GM18498 (cell line): Measurements from ENCODE around the gene CDH23.

ENCODE experiments used
- ATAC-seq: cut with Tn5 transposase; IDR thresholded peaks from one replicate; pipeline ENCODE4 v1.9.1; 2021; ENCODE audit warnings: mild to moderate bottlenecking, moderate library complexity; ENCODE audit not compliant: unreplicated experiment

CDH23 gene

DNA sequence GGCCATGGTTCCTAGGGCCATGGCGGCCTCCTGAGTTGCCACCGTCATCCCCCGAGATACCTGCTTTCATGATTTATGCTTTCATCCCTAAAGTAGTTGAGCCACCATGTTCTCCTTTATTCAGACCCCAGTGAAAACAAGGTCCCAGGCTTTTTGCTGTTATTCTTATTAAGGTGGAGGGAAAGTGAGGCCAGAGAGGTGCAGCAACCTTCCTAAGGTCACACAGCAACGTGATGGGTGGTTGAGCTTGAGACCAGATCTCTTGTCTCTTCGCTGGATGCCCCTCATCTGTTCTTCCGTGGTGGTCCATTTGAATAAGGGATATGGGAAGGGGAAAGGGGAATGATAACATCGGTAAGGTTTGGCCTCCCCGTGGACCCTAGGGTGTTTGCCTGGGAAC is 180.6 kb downstream of the CDH23 start:
- no peak for ATAC-seq

DNA sequence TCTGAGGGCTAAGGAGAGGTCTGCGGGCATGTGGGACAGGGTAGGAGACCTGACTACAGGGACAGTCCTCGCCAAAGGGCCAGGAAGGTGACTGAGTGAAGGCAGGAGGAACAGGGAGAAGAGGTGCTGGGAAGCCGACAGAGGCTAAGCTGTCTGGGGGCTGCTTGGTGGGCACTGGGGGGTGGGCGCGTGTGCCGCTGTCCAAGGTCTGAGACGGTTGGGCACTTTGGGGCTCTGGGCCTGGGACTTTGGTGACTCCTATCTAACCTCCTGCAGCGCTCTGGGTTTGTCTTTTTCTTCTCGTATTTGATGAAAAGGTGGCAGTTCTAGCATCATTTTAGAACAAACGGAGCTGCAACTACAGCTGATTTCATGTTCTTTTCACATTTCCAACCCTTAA is 181.3 kb downstream of the CDH23 start:
- ATAC-seq, result no peak

DNA sequence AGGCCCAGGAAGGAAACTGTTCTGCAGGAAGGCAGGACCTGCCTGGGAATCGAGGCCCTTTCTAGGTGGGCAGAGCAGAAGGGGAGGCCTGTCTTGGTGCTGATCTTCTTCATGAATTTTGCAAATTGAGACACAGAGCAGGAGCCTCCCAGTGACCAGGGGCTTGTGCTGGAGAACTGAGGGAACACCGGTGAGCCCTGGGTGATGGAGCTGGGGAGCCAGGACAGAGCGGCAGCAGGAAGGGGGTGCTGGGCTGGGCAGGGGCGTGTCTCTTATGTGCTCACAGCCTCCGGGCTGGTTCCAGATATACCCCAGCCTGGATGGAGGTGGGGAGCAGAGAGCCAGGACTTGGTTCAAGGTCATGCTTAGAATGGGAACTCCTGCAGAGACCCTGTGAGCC is 182.9 kb downstream of the CDH23 start:
- no peak for ATAC-seq

DNA sequence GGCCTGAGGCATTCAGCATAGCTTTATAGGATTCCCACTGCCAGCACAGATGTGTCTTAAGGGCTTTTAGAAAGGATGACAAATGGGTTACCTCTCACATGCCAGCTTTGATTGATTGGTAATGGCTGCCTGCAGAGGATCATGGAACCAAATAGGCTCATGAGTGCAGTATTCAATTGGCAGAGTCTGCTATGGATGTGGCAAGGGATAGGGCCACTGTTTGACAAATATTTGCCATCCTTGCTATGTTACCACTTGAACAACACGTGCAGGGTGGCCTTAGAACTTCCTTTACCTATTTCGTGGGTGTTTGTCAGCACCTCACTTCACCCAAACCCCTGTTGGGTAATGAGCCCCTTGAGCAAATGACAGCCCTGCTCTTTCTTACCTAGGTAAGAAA is 183.7 kb downstream of the CDH23 start:
- no peak for ATAC-seq

DNA sequence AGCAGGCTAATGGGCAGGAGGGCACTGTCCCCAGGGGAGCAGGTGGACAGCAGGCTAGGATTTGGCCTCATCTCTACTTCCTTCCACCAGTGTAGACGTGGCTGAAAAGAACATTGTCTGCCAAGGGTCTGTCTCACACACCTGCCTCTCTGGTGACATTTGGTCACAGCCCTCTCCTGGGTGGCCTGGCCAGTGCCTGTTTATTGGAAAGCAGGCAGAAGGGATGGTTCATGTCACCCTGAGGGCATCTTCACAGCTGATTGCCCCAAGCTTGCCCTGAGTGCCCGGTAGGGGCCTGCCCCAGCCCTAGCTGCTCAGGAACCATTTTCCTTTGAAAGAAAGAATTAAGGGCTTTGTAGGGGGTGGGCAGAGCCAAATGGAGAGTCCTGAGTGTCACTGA is 184.2 kb downstream of the CDH23 start:
- ATAC-seq, result no peak

DNA sequence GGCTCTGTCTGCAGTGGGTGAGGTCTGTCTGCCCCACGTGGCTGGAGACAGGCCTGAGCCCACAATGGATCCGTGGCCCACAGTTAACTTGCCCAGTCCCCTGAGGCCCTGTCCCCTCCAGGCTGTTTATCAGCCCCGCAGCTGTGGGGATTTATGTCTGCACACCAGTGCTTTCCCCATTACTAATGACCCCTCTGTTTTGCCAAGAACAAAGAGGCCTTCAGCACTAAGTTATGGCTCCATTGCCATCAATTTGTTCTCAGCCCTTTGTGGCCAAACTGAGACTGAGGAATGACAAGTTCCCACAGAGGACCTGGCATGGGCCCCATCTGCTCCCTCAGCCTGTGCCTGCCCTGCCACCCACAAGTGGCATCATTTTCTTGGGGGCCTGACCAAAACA is 184.7 kb downstream of the CDH23 start:
- ATAC-seq, result no peak

DNA sequence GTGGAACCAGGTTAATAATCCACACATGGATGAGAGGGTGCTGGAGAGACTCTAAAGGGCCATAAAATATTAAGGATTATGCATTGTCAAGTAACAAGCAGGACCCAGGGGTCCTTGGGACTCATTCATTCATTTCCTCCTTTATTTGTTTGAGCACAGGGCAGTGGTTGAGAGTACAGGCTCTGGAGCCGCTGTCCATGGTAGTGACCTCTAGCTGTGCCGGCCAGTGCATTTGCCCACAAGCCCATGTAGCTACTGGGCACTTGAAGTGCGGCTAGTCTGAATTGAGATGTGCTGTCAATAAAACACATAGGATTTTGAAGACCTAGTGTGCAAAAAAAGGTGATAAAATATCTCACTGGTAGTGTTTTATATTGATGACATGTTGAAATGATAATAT is 185.3 kb downstream of the CDH23 start:
- no peak for ATAC-seq

DNA sequence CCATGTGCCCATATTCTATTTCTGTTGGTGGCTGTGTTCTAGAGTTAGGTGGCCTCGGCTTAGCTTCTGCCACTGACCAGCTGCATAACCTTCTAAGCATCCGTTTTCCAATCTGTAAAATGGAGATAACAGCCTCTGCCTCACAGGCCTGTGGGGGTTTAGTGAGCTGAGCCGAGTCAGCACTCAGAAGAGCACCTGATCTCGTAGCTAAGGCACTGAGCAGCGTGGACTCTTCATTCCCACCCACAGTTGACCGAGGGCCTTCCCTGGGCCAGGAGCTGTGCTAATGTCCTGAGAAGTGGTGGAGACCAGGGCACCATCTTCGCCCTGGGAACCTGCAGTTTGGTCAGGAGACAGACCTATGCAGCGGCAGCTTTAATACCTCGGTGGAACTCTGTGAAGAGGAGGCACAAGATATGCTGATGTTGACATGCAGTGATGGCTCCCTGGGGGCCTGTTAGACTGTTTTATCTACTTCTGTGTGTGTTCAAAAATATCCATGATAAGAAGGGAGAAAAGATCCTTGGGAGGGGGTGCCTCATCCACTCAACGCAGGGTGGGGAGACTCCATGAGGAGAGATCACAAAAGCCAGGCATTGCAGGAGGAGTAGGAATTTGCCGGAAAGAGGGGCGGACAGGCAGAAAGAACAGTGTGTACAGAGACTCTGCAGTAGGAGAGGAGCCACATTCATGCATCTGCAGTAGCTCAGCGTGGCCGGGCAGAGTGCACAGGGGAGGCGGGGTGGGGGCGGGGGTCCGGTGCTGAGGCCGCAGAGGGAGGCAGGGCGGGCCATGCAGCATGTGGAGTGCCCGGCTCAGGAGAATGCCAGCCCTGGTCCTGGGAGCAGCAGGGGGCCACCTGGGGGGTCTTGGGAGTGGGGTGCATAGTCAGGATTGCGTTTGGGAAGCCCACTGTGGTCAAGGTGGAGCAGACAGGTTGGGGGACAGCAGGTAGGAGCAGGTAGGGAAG is 186.1 kb downstream of the CDH23 start:
- no peak for ATAC-seq

DNA sequence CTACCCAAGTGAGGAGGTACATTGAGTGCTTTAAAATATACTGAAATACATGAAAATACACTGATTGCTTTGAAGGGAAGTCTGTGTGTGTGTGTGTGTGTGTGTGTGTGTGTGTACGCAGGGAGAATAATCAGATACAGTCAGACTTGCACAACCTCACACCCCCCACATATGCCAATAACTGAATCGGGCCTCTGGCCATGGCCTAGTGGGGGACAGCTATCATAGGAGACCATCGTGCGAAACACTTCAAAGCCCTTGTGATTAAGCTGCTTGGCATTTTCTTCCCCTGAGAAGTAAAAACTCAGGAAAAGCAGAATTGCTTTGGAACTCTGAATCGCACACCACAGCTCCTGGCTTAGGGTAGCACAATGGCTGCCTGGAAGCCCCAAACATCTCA is 187.7 kb downstream of the CDH23 start:
- no peak for ATAC-seq

DNA sequence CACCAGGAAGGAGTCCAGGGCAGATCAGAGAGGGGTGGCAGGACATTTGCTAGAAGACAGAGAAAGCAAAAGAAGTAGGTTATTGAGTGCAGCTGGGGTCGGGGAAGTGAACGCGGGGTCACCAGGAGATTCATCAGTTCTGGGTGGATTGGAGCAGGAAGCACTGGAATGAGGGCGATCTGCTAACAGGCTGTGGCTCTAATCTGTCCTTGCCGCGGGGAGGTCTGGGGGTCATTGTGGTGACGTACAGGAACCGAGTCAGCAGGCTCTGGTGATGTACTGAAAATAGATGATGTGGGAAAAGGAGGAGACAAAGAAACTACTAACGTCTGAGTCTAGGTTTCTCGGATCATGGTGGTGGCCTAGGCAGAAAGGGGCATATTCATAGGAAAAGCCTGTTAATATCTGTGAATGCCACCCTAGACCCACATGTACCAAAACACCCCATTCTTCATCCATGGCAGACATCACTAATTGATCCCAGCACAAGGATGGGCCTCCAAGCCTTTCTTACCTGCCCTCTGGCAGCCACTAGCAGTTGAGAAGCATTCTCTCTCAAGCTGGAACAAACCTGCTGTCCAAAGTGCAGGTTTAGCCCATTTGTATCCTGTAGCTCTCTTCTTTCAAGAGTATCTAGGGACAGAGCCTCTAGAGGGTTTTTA is 188.3 kb downstream of the CDH23 start:
- ATAC-seq, result no peak

DNA sequence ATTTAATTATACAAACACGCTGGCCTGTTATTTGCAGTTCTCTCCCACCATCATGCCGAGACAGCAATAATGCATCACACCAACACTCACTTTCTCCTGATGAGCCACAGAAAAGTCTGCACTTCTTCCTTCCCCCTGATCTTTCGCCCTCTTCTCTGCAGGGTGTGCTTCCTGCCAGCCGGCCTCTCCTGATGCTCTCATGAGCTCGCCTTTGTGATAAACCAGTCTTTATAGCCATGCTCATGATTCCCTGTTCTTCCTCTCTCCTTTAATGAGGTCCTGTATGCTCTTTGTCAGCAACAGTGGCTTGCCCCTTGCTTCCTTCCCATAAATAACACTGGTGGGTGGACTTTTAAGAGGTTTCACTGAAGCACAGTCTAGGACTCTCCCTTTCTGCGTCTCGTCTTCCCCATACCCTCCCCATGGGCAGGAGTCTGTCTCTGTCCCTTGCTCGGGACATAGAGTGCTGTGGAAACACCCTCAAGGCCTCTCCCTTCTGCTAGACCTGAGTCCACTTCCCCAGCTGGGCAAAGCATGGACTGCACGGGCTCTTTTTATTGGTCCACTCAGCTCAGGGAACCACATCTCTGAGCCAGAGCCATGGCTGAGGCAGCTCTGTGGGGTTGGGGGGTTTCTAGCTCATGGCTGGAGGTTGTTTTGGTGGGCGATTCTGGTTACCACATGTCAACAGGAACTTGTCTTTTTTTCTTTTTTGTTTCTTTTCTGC is 189.0 kb downstream of the CDH23 start:
- ATAC-seq, result no peak

DNA sequence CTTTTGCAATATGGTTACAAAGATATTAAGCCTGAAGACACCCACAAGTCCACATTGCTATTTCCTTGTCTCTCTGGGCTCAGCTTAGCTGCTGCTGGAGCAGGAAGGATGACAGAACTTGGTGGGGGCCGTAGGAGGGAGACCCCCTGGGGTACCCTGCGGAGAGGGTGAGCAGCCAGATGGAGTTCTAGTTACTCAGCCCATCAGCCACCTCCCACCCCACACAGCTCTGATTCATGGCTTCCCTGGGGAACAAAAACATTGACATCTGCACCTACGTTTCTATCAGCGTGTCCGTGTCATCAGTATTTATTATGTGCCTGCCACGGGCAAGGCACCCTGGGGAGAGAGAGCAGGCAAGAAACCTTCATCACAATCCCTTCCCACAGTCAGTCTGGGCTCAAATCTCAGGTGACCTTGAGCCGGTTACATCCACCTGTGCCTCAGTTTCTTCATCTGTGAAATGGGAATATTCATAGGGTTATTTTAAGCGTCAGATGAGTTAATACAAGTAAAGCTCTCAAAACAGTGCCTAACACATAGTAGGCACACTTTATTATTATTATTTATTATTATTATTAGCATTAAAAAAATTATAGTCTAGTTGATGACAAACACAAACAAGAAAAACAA is 191.3 kb downstream of the CDH23 start:
- no peak for ATAC-seq

DNA sequence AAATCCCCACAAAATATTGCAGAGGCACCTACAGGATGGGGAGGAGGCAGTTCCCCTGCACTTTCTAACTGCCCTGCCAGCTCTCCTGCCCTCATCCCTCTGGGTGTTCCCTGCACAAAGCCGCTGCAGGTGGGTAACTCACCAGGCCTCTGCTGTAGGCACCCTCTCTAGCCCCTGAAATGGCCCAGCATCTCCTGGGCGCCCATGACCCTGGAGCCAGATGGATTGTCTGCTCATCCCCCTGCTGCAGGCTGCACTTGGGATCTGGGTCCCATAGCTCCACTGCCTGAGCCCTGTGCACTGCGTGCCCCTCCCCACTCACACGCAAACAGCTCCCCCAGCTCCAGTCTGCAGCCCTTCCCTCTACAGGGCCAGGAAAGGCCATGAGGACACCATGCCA is 192.0 kb downstream of the CDH23 start:
- ATAC-seq, result no peak

DNA sequence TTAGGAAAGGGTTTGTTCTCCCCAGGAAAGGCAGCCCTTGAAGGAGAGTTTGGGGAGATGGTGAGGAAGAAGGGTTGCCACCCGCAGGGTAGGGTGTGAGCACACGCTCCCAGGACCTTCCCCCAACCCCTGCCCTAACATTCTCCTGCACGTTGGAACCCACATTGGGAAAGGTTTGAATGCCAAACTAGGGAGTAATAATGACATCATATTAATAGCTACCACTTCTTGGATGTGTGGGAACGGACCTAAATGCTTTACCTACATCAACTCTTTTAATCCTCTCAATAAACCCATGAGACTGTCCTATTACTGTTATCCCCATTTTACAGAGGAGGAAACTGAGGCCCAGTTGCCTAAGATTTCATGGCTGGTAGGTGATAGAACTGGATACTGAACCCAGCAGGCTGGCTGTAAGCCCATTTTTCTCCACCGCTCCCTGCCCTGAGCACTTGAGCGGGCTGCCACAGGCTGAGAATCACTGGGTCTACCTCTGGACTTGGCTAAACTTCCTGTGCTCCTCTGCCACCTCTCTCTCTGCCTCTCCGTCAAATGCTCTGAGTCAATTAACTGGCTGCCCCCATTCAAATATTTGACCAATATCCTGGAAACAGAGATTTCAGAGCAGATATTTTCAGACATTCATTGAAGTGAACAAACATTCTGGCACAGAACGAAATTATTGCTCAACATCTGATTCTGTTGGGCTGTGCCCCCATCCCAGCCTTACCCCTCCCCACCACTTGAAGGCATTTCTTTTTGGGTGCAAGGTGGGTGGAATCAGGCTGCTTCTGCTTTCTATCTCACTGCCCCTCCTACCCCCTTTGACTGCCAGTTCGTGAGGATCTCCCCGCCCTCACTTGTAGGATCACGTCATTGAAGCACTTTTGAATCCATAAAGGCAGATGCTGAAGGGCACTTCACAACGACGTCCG is 193.2 kb downstream of the CDH23 start:
- no peak for ATAC-seq

DNA sequence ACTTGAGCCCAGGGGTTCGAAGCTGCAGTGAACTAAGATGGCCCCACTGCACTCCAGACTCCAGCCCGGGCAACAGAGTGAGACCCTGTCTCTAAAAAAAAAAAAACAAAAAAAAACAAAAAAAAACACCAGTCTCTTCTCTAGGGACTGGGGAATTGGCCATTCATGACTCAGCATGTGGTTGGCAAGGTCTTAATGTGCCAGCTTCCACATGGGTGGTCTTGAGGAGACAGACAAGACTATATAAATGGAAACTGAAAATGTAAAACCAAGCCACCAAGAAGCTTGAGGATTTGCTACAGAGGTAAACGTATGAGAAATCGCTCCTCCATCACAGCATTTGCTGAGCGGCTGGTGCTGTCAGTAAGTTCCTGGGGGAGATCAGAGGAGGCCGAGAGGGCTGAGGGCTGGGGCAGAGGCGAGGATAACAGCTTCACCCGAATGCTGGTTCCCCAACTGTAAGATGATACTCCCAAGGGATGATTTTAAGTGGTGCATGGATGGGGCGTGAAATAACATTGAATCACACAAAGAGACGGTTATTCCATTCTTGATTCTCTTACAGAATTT is 194.1 kb downstream of the CDH23 start:
- no peak for ATAC-seq

DNA sequence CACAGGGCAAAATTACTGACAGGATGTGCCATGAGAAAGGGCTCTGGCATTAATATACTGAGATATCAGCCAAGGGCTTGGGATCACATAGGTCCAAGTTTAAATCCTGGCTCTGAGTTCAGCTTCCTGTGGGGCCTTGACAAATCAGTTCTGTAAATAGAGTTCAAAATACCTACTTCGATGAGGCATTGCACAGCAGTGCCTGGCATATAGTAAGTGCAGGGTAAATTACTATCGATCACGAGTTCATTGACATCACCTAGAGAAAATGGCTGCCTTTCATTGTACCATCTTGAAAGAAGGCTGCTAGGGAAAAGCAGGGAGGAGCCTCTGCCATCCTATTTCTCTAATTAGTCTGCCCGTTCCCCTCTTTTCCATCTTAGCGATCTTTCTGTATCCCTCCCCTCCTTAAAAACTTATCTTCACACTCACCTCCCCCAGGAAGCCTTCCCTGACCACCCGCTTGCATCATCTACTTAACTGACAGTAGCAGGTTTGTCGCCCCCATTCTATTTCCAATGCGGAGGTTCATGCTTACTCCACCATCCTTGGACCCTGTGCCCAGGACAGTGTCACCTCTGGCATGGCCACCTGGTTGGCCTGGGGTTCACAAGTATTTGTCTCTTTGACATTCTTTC is 198.3 kb downstream of the CDH23 start:
- no peak for ATAC-seq

DNA sequence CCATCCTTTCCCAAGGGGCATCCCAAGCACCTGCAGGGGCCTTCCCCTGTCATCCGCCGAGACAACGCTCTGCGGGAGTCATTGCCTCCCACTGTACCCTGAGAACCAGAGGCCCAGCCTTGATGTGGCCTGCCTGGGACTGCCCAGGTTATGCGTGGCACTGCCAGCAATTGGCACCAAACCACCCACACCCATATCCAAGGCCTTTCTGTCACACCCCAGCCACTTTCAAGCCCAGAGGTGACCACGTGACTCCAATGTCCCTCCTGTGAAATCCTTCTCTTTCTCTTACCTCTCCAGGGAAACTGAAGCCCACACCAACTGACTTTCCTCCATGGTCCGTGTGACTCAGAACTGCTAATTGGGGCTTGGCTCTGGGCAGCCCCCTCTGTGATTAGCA is 198.9 kb downstream of the CDH23 start:
- no peak for ATAC-seq

DNA sequence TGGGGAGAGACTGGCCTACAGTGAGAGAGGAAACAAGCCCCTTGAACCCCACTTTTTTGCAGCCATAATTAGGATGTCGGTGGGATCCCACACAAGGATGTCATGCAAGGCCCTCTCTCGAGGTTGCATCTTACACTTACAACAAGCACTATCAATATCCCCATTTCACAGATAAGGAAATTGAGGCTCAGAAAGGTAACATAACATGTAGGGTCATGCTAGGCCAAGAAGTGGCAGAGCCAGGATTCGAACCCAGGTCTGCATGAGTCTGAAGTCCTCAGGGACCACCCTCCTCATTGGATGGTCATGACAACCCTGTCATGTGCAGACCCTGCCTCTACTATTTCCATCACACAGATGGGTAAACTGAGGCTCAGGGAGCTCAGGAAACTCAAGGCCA is 199.4 kb downstream of the CDH23 start:
- ATAC-seq, result no peak

DNA sequence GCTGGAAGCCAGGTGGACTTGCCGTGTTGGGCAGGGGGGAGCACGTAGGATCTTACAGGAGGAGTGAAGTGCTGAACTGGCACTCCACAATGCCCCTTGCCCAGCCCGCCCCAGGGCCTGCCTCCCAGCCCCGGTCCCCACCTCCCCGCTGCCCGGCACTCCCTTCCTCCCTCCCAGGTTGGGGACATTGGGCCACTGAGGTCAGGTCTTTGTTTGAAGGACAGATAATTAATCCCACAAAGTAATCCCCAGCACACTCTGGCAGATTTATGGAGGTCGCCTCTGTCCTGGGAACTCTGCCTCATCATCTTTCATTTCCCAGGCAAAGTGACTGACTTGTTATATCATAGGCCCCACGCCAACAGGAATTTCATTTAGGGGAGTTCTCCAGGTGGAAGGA is 200.0 kb downstream of the CDH23 start:
- ATAC-seq, result no peak
